Ishikawa (cell line): ENCODE measurements around the gene RAD51.

Experiments used
- CREB1 ChIP-seq: IDR thresholded peaks from 2 replicates; pipeline ENCODE4 v1.6.1; 2012; ENCODE audit warnings: low read depth
- EP300 ChIP-seq: IDR thresholded peaks from 2 replicates; pipeline ENCODE4 v1.6.1; 2012; ENCODE audit warnings: borderline replicate concordance
- FOXM1 ChIP-seq: IDR thresholded peaks from 2 replicates; pipeline ENCODE4 v1.6.1; 2012; ENCODE audit warnings: low read depth, borderline replicate concordance
- MAX ChIP-seq: IDR thresholded peaks from 2 replicates; pipeline ENCODE4 v1.6.1; 2012
- NFIC ChIP-seq: IDR thresholded peaks from 2 replicates; pipeline ENCODE4 v1.6.1; 2012
- RAD21 ChIP-seq: IDR thresholded peaks from 2 replicates; pipeline ENCODE4 v1.6.1; 2012; ENCODE audit warnings: low read depth
- REST ChIP-seq: IDR thresholded peaks from 2 replicates; pipeline ENCODE4 v1.6.1; 2012; ENCODE audit warnings: low read depth, mild to moderate bottlenecking
- TAF1 ChIP-seq: IDR thresholded peaks from 2 replicates; pipeline ENCODE4 v1.6.1; 2012; ENCODE audit warnings: low read depth, mild to moderate bottlenecking
- TCF12 ChIP-seq: IDR thresholded peaks from 2 replicates; pipeline ENCODE4 v1.6.1; 2012; ENCODE audit warnings: low read depth
- YY1 ChIP-seq: IDR thresholded peaks from 2 replicates; pipeline ENCODE4 v1.6.1; 2012; ENCODE audit warnings: low read depth
- ZBTB7A ChIP-seq: IDR thresholded peaks from 2 replicates; pipeline ENCODE4 v1.6.1; 2012; ENCODE audit warnings: low read depth

GRCh38 chr15:40759961-40760360 is 65.0 kb downstream of the RAD51 start:
- TF ChIP-seq TCF12 (no peak), ZBTB7A (no peak), EP300 (no peak), NFIC (no peak), MAX (no peak), YY1 (no peak), FOXM1 (no peak), REST (no peak), RAD21 (no peak), CREB1 (no peak), TAF1 (no peak)
